ENCODE results near the gene MAGI2.

The MAGI2 gene

GRCh38 chr7:79157281-79157680, 296.2 kb downstream of the MAGI2 start:
- POLR2A ChIA-PET: no interaction called here
- no peak for DNase-seq (ENCODE audit: extremely low spot score)
- TF ChIP-seq CTCF (IDR thresholded peaks at IDR 0.05; ENCODE audit: control extremely low read depth, extremely low read depth, low read depth, missing control alignments): no peak
- CTCF ChIA-PET: no interaction called here

GRCh38 chr7:79149831-79150230, 303.6 kb downstream of the MAGI2 start:
- no peak for TF ChIP-seq CTCF (IDR thresholded peaks at IDR 0.05; ENCODE audit: control extremely low read depth, extremely low read depth, low read depth, missing control alignments)
- POLR2A ChIA-PET: no interaction called here
- no peak for DNase-seq (ENCODE audit: extremely low spot score)
- CTCF ChIA-PET: no interaction called here

- POLR2A ChIA-PET: no interaction called here
Measured at GRCh38 chr7:79142706-79143105, 310.8 kb downstream of the MAGI2 start.

DNA sequence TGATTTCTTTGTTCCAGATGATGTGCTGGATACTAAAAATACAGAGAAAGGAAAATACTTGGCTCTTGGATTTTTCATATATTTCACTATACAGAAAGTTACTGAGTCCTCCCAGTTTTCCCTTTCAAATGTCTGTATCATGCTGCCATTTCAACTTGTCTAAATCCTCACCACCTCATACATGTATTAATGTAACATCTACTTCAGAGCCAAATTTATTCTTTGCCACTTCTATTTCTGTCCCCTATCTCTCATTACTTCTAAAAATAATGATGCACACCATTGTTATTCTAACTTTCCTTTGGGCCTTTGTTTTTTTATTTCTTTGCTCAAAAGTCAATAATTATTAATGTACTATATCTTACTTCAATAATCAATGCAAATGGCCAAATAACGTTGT, 312.2 kb downstream of the MAGI2 start:
- no peak for TF ChIP-seq CTCF (IDR thresholded peaks at IDR 0.05; ENCODE audit: control extremely low read depth, extremely low read depth, low read depth, missing control alignments)
- POLR2A ChIA-PET: no interaction called here
- CTCF ChIA-PET: no interaction called here
- DNase-seq (ENCODE audit: extremely low spot score): no peak

More at GRCh38 chr7:79142706-79143105, 310.8 kb downstream of the MAGI2 start:
- TF ChIP-seq CTCF (IDR thresholded peaks at IDR 0.05; ENCODE audit: control extremely low read depth, extremely low read depth, low read depth, missing control alignments): no peak
- DNase-seq (ENCODE audit: extremely low spot score): no peak
- CTCF ChIA-PET: no interaction called here

GRCh38 chr7:79137942-79138341, 315.5 kb downstream of the MAGI2 start:
- POLR2A ChIA-PET: no interaction called here
- no peak for DNase-seq (ENCODE audit: extremely low spot score)
- no peak for TF ChIP-seq CTCF (IDR thresholded peaks at IDR 0.05; ENCODE audit: control extremely low read depth, extremely low read depth, low read depth, missing control alignments)
- CTCF ChIA-PET: no interaction called here

DNA sequence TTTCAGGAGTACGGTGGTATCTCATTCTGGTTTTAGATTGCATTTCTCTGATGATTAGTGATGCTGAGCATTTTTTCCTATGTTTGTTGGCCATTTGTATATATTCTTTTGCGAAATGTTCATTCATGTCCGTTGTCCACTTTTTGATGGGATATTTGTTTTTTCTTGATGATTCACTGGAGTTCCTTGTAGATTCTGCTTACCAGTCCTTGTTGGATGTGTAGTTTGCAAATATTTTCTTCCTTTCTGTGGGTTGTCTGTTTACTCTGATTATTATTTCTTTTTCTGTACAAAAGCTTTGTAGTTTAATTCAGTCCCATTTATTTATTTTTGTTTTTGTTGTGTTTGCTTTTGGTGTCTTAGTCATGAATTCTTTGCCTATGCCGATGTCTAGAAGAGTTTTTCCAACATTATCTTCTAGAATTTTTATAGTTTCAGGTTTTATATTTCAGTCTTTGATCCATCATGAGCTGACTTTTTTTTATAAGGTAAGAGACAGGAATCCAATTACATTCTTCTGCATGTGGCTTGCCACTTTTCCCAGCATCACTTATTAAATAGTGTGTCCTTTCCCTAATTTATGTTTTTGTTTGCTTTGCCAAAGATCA, 320.5 kb downstream of the MAGI2 start:
- no peak for DNase-seq (ENCODE audit: extremely low spot score)
- POLR2A ChIA-PET: no interaction called here
- CTCF ChIA-PET: no interaction called here
- TF ChIP-seq CTCF (IDR thresholded peaks at IDR 0.05; ENCODE audit: control extremely low read depth, extremely low read depth, low read depth, missing control alignments): no peak

- no peak for DNase-seq (ENCODE audit: extremely low spot score)
- POLR2A ChIA-PET: no interaction called here
- CTCF ChIA-PET: no interaction called here
- TF ChIP-seq CTCF (IDR thresholded peaks at IDR 0.05; ENCODE audit: control extremely low read depth, extremely low read depth, low read depth, missing control alignments): no peak
Measured at GRCh38 chr7:79130715-79131114, 322.8 kb downstream of the MAGI2 start.
